Caco-2 (cell line): ENCODE results near the gene TLN1. TPM values are rescaled to one million over a fixed set of nuclear protein-coding genes. Genes with fewer than 3 reads are reported as not detected.

Source experiments
- BruUV-seq: library from RNA; stranded (reverse); fragments of 400-500 nt; replicated peaks from 2 replicates; lab custom pipeline; 2021; lab: Mats Ljungman, UMichigan
- CTCF ChIA-PET: fragments of 300-600 bp; sonication (Branson Sonifier 250); formaldehyde crosslinking; loops from one replicate; lab custom pipeline; 2022; ENCODE audit warnings: antibody characterized with exemption; lab: Charles Lee
- POLR2A ChIA-PET: fragments of 300-600 bp; sonication (Branson Sonifier 250); formaldehyde crosslinking; loops from one replicate; lab custom pipeline; 2022; ENCODE audit warnings: antibody characterized with exemption; lab: Charles Lee
- DNase-seq, 2 experiments: peaks; one replicate each; pipeline versions ENCODE4 v3.0.0 to v3.0.0-alpha.2; 2020 to 2022
- H3K27me3 ChIP-seq: replicated peaks from 2 replicates; pipeline ENCODE4 v1.6.0; 2011; ENCODE audit warnings: low read length; ENCODE audit not compliant: control insufficient read depth, insufficient read depth
- H3K36me3 ChIP-seq: 2 replicates; pipeline ENCODE4 v1.5.1; 2011; ENCODE audit warnings: low read length; ENCODE audit not compliant: control insufficient read depth, insufficient read depth
- H3K4me1 ChIP-seq: fragments of 250-450 bp; sonication (Bioruptor Pico); 2 replicates; pipeline ENCODE4 v1.5.1; 2020; ENCODE audit warnings: mild to moderate bottlenecking
- H3K4me3 ChIP-seq: 2 replicates; pipeline ENCODE4 v1.5.1; 2011; ENCODE audit warnings: low read depth, mild to moderate bottlenecking, control low read depth, low read length
- H3K9me3 ChIP-seq: fragments of 250-450 bp; sonication (Bioruptor Pico); 2 replicates; pipeline ENCODE4 v1.5.1; 2020; ENCODE audit warnings: mild to moderate bottlenecking, moderate library complexity
- H3K27ac Mint-ChIP-seq: one replicate; pipeline ENCODE4 v1.8.0; 2022; ENCODE audit warnings: mixed read lengths; ENCODE audit not compliant: unreplicated experiment
- H3K27me3 Mint-ChIP-seq: one replicate; pipeline ENCODE4 v1.8.0; 2022; ENCODE audit warnings: mixed read lengths; ENCODE audit not compliant: insufficient read depth, unreplicated experiment
- H3K36me3 Mint-ChIP-seq: one replicate; pipeline ENCODE4 v1.8.0; 2022; ENCODE audit warnings: mild to moderate bottlenecking, mixed read lengths; ENCODE audit not compliant: insufficient read depth, unreplicated experiment
- H3K4me1 Mint-ChIP-seq: one replicate; pipeline ENCODE4 v1.8.0; 2022; ENCODE audit warnings: low read depth, mixed read lengths; ENCODE audit not compliant: unreplicated experiment
- H3K4me3 Mint-ChIP-seq: one replicate; pipeline ENCODE4 v1.8.0; 2022; ENCODE audit warnings: mild to moderate bottlenecking, moderate library complexity, mixed read lengths; ENCODE audit not compliant: unreplicated experiment
- H3K9me3 Mint-ChIP-seq: one replicate; pipeline ENCODE4 v1.8.0; 2022; ENCODE audit warnings: mixed read lengths; ENCODE audit not compliant: unreplicated experiment
- CTCF ChIP-seq, 2 experiments: fragments of 200-600 bp in 1 of 2; IDR thresholded peaks; 1 replicate in 1 of 2; 2 replicates in 1 of 2; pipeline versions ENCODE4 v1.5.1 to v1.8.0; 2011 to 2022; ENCODE audit warnings: antibody characterized with exemption in 1 of 2, control low read depth in 1 of 2, inconsistent platforms in 1 of 2, low read depth in 1 of 2, low read length in 1 of 2, mild to moderate bottlenecking in 1 of 2, moderate library complexity in 1 of 2; ENCODE audit not compliant: insufficient read depth in 1 of 2, severe bottlenecking in 1 of 2, unreplicated experiment in 1 of 2
- intact Hi-C: fragments of 100-400 bp; cut with micrococcal nuclease; formaldehyde crosslinking; loops from one replicate; pipeline ENCODE4 v1.10.0; 2022; ENCODE audit not compliant: unreplicated experiment
- total RNA-seq: library from RNA; stranded (reverse); gene quantifications from 2 replicates; pipeline ENCODE4 v1.2.3, GENCODE V29; 2022

The TLN1 gene
- total RNA-seq, 1 experiment from 2014 or later, result 147 TPM

- Histone ChIP-seq H3K36me3 (peaks cover 8% of the 10 kb centered on the region), H3K9me3 (no peaks in the 10 kb centered on the region), H3K27me3 (no peaks in the 10 kb centered on the region), H3K4me1 (no peaks in the 10 kb centered on the region), H3K4me3 (no peak overlapping the region)
- ChIA-PET CTCF (interaction anchor here (1.3 kb wide), 1 partner anchor 46 kb away, joined by 3 read pairs; the partner anchor contains the start of gene ARHGEF39), POLR2A (interaction anchor here (1.1 kb wide), 1 partner anchor 17 kb away, joined by 3 read pairs; no protein-coding TSS in a partner anchor)
- no peaks in the 10 kb centered on the region for H3K4me1 Mint-ChIP-seq
- H3K9me3 Mint-ChIP-seq, result no peaks in the 10 kb centered on the region
- no peak overlapping the region for H3K27ac Mint-ChIP-seq
- no peak for DNase-seq
- H3K4me3 Mint-ChIP-seq, result no peak overlapping the region
- no peaks in the 10 kb centered on the region for H3K27me3 Mint-ChIP-seq
- peaks cover 74% of the 10 kb centered on the region for H3K36me3 Mint-ChIP-seq
- TF ChIP-seq CTCF (IDR thresholded peaks at IDR 0.05; ENCODE audit: insufficient read depth in 1 of 2, low read depth in 1 of 2, low read length in 1 of 2, severe bottlenecking in 1 of 2, unreplicated experiment in 1 of 2), result no peak
- TSS peak; percentile 32 for BruUV-seq
- intact Hi-C loops, result no loop called here
Observed at GRCh38 chr9:35710818-35711500, 21.0 kb downstream of the TLN1 start.

GRCh38 chr9:35708146-35708545 lies 23.8 kb downstream of the TLN1 start:
- H3K36me3 Mint-ChIP-seq, result peaks cover 71% of the 10 kb centered on the region
- no peaks in the 10 kb centered on the region for H3K27me3 Mint-ChIP-seq
- BruUV-seq, result no TSS peak
- ChIA-PET POLR2A (no interaction called here), CTCF (interaction anchor here (1.0 kb wide), 1 partner anchor 11 kb away, joined by 5 read pairs; no protein-coding TSS in a partner anchor)
- no peaks in the 10 kb centered on the region for H3K9me3 Mint-ChIP-seq
- TF ChIP-seq CTCF (IDR thresholded peaks at IDR 0.05; ENCODE audit: insufficient read depth in 1 of 2, low read depth in 1 of 2, low read length in 1 of 2, severe bottlenecking in 1 of 2, unreplicated experiment in 1 of 2), result no peak
- no peak for DNase-seq
- H3K4me3 ChIP-seq, result no peak overlapping the region
- intact Hi-C loops, result no loop called here
- no peaks in the 10 kb centered on the region for H3K4me1 Mint-ChIP-seq
- H3K4me1 ChIP-seq, result no peaks in the 10 kb centered on the region
- no peak overlapping the region for H3K4me3 Mint-ChIP-seq
- H3K36me3 ChIP-seq, result peaks cover 11% of the 10 kb centered on the region
- H3K27me3 ChIP-seq, result no peaks in the 10 kb centered on the region
- no peak overlapping the region for H3K27ac Mint-ChIP-seq
- H3K9me3 ChIP-seq, result no peaks in the 10 kb centered on the region

- H3K4me1 Mint-ChIP-seq, result no peaks in the 10 kb centered on the region
- no peaks in the 10 kb centered on the region for H3K27me3 ChIP-seq
- no peaks in the 10 kb centered on the region for H3K9me3 Mint-ChIP-seq
- intact Hi-C loops, result no loop called here
- H3K4me3 Mint-ChIP-seq, result no peak overlapping the region
- ChIA-PET CTCF (interaction anchor here (0.6 kb wide), 1 partner anchor 10 kb away, joined by 3 read pairs; no protein-coding TSS in a partner anchor), POLR2A (no interaction called here)
- no peaks in the 10 kb centered on the region for H3K27me3 Mint-ChIP-seq
- DNase-seq, result no peak
- no peaks in the 10 kb centered on the region for H3K9me3 ChIP-seq
- H3K36me3 ChIP-seq, result peaks cover 11% of the 10 kb centered on the region
- H3K4me1 ChIP-seq, result no peaks in the 10 kb centered on the region
- peaks cover 70% of the 10 kb centered on the region for H3K36me3 Mint-ChIP-seq
- H3K4me3 ChIP-seq, result no peak overlapping the region
- TF ChIP-seq CTCF (IDR thresholded peaks at IDR 0.05; ENCODE audit: insufficient read depth in 1 of 2, low read depth in 1 of 2, low read length in 1 of 2, severe bottlenecking in 1 of 2, unreplicated experiment in 1 of 2), result no peak
- no TSS peak for BruUV-seq
- no peak overlapping the region for H3K27ac Mint-ChIP-seq
Observed at GRCh38 chr9:35706951-35707350, 25.0 kb downstream of the TLN1 start.
